K562 (cell line): ENCODE data around the gene KRTAP22-2. TPM values are rescaled to one million over a fixed set of nuclear protein-coding genes. Genes with fewer than 3 reads are reported as not detected.

Experiments used
- CBX1 ChIP-seq: sonication (generic); IDR thresholded peaks from 2 replicates; pipeline ENCODE4 v1.6.1; 2016; ENCODE audit warnings: antibody characterized with exemption, low read depth, mild to moderate bottlenecking
- DMBX1 ChIP-seq: fragments of 250-450 bp; sonication (Bioruptor Pico); IDR thresholded peaks from 2 replicates; pipeline ENCODE4 v1.8.0; 2022; ENCODE audit warnings: inconsistent platforms, mild to moderate bottlenecking, moderate library complexity, borderline replicate concordance
- EGR1 ChIP-seq: fragments of 450-650 bp; conservative IDR thresholded peaks from 2 replicates; pipeline ENCODE4 v1.6.1; 2017; ENCODE audit warnings: mild to moderate bottlenecking
- ILK ChIP-seq: fragments of 450-650 bp; IDR thresholded peaks from 2 replicates; pipeline ENCODE4 v1.6.1; 2016; ENCODE audit warnings: missing genetic modification characterization, low read depth, mild to moderate bottlenecking, missing compliant biosample characterization, moderate library complexity, borderline replicate concordance
- POLR2AphosphoS2 ChIP-seq: IDR thresholded peaks from 2 replicates; pipeline ENCODE4 v1.6.1; 2012; ENCODE audit warnings: low read length, improper control_type of control experiment
- SP1 ChIP-seq: sonication (generic); formaldehyde crosslinking; IDR thresholded peaks from 2 replicates; pipeline ENCODE4 v1.8.1; 2022; ENCODE audit warnings: mild to moderate bottlenecking, missing genetic modification reagents
- STAG1 ChIP-seq: sonication (generic); formaldehyde crosslinking; IDR thresholded peaks from 2 replicates; pipeline ENCODE4 v1.5.0; 2020; ENCODE audit warnings: missing genetic modification reagents, borderline replicate concordance
- ZNF384 ChIP-seq: IDR thresholded peaks from 2 replicates; pipeline ENCODE4 v1.6.1; 2012; ENCODE audit warnings: low read depth, low read length, improper control_type of control experiment
- ZNF507 ChIP-seq: conservative IDR thresholded peaks from 2 replicates; pipeline ENCODE4 v1.6.1; 2017; ENCODE audit warnings: missing genetic modification characterization, missing compliant biosample characterization
- ZSCAN29 ChIP-seq: fragments of 450-650 bp; IDR thresholded peaks from 2 replicates; pipeline ENCODE4 v1.6.1; 2017
- polyA plus RNA-seq, 8 experiments: library from polyadenylated mRNA; depleted of rRNA in 4 of 8; stranded (reverse) in 5 of 8; unstranded in 3 of 8; fragments of >200 nt; fragmentation: Nextera tagmentation in 2 of 8; fragmentation: Illumina TruSeq in 1 of 8; extraction: Ambion mirVana in 2 of 8; extraction: Trizol in 1 of 8; gene quantifications; 2 replicates each; pipeline versions ENCODE4 v1.2.1 to v1.2.3, GENCODE V29; 2011 to 2014; ENCODE audit warnings: inconsistent platforms in 1 of 8, missing spikeins in 1 of 8
- total RNA-seq, 7 experiments: library from RNA; depleted of rRNA in 6 of 7; stranded (reverse); fragments of >200 nt in 6 of 7; fragmentation: Illumina TruSeq in 2 of 7; extraction: Trizol in 2 of 7; gene quantifications; 2 replicates each; pipeline versions ENCODE4 v1.2.1 to v1.2.3, GENCODE V29; 2011 to 2021; ENCODE audit warnings: low replicate concordance in 1 of 7
- TF ChIP-seq, protein P1 (sequence below), 2 experiments: fragments of 450-650 bp in 1 of 2; IDR thresholded peaks; 2 replicates each; pipeline ENCODE4 v1.6.1; 2011 to 2017; ENCODE audit warnings: low read depth in 2 of 2, antibody characterized with exemption in 1 of 2, borderline replicate concordance in 1 of 2, low read length in 1 of 2, mild to moderate bottlenecking in 1 of 2, mixed read lengths in 1 of 2; ENCODE audit not compliant: control insufficient read depth in 1 of 2
- TF ChIP-seq, protein P2 (sequence below): fragments of 200-800 bp; sonication (Bioruptor generic); IDR thresholded peaks from 2 replicates; pipeline ENCODE4 v1.6.1; 2017; ENCODE audit warnings: missing genetic modification characterization, missing compliant biosample characterization

KRTAP22-2 gene
- total and polyA plus RNA-seq, 9 of the 15 experiments (the other 6 are each of a cell fraction or from before 2014, with no cell fraction given): not detected

DNA sequence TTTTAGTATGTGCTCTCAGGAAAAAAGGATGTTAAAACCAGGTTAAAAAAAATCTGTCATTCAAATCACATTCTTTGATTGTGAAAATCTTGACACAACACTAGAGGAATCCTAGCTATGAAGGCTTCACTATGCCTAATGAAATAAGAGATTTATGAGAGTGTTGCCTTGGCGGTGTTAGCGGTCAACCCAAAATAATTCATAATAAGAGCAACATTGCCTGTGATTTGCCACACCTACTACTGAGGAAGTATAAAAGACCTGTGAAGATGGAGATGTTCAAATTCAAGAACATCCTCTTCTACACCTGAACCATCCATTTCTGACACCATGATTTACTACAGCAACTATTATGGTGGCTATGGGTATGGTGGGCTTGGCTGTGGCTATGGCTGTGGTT is 25.9 kb upstream of the KRTAP22-2 start, which contains the start of gene KRTAP20-1 (continued):
- no peak for TF ChIP-seq STAG1
- no peak for TF ChIP-seq POLR2AphosphoS2
- TF ChIP-seq EGR1: no peak
- TF ChIP-seq, protein P1, sequence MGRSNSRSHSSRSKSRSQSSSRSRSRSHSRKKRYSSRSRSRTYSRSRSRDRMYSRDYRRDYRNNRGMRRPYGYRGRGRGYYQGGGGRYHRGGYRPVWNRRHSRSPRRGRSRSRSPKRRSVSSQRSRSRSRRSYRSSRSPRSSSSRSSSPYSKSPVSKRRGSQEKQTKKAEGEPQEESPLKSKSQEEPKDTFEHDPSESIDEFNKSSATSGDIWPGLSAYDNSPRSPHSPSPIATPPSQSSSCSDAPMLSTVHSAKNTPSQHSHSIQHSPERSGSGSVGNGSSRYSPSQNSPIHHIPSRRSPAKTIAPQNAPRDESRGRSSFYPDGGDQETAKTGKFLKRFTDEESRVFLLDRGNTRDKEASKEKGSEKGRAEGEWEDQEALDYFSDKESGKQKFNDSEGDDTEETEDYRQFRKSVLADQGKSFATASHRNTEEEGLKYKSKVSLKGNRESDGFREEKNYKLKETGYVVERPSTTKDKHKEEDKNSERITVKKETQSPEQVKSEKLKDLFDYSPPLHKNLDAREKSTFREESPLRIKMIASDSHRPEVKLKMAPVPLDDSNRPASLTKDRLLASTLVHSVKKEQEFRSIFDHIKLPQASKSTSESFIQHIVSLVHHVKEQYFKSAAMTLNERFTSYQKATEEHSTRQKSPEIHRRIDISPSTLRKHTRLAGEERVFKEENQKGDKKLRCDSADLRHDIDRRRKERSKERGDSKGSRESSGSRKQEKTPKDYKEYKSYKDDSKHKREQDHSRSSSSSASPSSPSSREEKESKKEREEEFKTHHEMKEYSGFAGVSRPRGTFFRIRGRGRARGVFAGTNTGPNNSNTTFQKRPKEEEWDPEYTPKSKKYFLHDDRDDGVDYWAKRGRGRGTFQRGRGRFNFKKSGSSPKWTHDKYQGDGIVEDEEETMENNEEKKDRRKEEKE (IDR thresholded peaks at IDR 0.05; ENCODE audit: borderline replicate concordance in 1 of 2, control insufficient read depth in 1 of 2, low read depth in 2 of 2, low read length in 1 of 2): no peak
- TF ChIP-seq CBX1: no peak
- TF ChIP-seq DMBX1: no peak
- TF ChIP-seq ZNF384: no peak
- TF ChIP-seq SP1 (CRISPR knock-in tag): no peak
- TF ChIP-seq, protein P2, sequence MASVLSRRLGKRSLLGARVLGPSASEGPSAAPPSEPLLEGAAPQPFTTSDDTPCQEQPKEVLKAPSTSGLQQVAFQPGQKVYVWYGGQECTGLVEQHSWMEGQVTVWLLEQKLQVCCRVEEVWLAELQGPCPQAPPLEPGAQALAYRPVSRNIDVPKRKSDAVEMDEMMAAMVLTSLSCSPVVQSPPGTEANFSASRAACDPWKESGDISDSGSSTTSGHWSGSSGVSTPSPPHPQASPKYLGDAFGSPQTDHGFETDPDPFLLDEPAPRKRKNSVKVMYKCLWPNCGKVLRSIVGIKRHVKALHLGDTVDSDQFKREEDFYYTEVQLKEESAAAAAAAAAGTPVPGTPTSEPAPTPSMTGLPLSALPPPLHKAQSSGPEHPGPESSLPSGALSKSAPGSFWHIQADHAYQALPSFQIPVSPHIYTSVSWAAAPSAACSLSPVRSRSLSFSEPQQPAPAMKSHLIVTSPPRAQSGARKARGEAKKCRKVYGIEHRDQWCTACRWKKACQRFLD: no peak
- TF ChIP-seq ZNF507 (tag): no peak
- TF ChIP-seq ILK: no peak
- no peak for TF ChIP-seq ZSCAN29
